Measurements from ENCODE around the gene DGKI. TPM values are rescaled to one million over a fixed set of nuclear protein-coding genes. Genes with fewer than 3 reads are reported as not detected.

DGKI gene
- total RNA-seq, 4 donors from 2014 or later = 45.1 to 71.0 (median 48.7) TPM

DNA sequence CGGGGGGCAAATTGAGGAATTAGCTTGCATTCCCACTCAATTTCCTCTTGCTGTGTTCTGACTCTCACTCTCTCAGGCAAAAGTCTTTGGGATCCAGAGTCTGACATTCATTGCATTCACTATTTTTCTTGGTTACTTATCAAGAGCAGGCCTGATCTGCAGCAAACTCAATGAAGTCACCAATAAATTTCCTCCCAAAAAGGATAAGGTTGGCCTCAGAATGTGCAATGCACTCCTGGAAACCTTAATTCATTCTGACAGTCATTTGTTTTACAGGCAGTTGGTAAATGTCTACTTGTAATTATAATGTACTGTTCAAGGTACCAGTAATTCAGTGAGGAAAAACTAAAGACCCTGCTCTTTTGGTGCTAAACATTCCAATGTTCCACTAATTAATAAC lies 6.3 kb upstream of the DGKI start:
- no peaks in the 10 kb centered on the region for H3K36me3 ChIP-seq
- no peak for TF ChIP-seq POLR2A (IDR thresholded peaks at IDR 0.05)
- TF ChIP-seq, protein P1, sequence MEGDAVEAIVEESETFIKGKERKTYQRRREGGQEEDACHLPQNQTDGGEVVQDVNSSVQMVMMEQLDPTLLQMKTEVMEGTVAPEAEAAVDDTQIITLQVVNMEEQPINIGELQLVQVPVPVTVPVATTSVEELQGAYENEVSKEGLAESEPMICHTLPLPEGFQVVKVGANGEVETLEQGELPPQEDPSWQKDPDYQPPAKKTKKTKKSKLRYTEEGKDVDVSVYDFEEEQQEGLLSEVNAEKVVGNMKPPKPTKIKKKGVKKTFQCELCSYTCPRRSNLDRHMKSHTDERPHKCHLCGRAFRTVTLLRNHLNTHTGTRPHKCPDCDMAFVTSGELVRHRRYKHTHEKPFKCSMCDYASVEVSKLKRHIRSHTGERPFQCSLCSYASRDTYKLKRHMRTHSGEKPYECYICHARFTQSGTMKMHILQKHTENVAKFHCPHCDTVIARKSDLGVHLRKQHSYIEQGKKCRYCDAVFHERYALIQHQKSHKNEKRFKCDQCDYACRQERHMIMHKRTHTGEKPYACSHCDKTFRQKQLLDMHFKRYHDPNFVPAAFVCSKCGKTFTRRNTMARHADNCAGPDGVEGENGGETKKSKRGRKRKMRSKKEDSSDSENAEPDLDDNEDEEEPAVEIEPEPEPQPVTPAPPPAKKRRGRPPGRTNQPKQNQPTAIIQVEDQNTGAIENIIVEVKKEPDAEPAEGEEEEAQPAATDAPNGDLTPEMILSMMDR (IDR thresholded peaks at IDR 0.05) = no peak

DNA sequence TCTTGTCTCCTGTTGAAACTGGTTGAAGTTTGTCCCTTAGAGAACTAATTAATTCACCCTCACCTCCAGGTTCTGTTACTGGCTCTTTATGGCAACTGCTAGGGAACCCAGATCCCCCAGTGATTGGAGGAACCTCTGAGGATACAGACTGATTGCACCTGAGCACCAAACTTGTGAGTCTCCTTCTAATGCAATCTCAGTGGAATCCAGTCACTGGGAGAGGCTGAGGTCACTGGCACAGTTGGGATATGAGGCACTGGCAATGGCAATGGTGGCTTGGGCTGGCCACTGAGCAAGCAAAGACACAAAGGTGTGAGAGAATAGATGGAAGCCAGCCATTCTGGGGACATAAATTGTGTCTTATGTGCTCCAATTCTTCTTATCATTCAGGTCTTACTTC lies 5.3 kb upstream of the DGKI start:
- no peak for DNase-seq
- no peak overlapping the region for H3K4me3 ChIP-seq (replicated peaks in 1 of 3)
- H3K4me1 ChIP-seq = peaks cover 0 to 3% of the 10 kb centered on the region in 2 donors
- intact Hi-C loops (cut with DNase I) = no loop called here
- no peaks in the 10 kb centered on the region for H3K36me3 ChIP-seq
- H3K27me3 ChIP-seq = no peaks in the 10 kb centered on the region
- TF ChIP-seq, protein P1 (IDR thresholded peaks at IDR 0.05) = no peak
- no peak for TF ChIP-seq POLR2A (IDR thresholded peaks at IDR 0.05)
- H3K27ac ChIP-seq = no peak overlapping the region
- no peaks in the 10 kb centered on the region for H3K9me3 ChIP-seq

More for the DNA sequence above, 6.3 kb upstream of the DGKI start:
- Histone ChIP-seq H3K4me1 (no peaks in the 10 kb centered on the region), H3K27ac (no peak overlapping the region), H3K4me3 (replicated peaks in 1 of 3) (no peak overlapping the region), H3K9me3 (no peaks in the 10 kb centered on the region), H3K27me3 (no peaks in the 10 kb centered on the region)
- DNase-seq = no peak
- intact Hi-C loops (cut with DNase I) = no loop called here
- WGBS, 2 donors = 90 to 95% methylated on average over 1 of the region's 1 CpG

DNA sequence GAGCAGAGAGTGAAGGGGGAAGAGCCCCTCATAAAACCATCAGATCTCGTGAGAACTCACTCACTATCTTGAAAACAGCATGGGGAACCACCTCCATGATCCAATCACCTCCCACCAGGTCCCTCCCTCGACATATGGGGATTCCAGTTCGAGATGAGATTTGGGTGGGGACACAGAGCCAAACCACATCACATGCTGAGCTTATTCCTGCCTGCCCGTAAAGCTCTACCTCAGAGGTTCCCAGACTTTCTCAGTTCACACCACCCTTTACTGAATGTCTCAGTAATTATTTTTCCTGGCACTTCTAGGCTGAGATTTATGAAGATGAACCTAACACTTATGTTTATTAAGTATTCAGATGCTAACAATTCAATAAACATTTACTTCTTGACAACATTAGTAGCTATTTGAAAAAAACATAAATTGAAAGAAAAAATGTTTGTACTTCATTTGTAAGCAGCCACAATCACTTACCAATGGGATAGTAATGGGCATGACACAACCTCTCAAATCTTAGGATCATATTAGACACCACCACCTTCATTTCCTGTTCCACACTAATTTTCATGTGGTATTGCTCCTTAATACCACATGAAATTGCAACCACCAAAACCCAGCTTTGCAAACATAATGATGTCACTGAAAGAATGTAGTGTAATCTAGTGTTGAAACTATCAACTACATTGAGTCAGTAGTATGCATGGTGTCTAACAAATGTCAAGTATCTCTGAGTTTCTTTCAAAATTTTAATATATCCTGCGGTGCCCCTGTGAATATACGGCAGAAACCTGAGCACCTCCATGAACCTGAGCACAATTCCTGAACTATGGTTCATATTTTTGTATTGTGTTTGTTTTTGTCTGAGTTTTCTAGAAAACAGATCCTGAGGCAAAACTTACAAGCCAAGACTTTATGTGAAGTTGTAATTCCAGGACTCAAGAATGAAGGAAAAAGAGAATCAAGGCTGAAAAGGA lies 4.5 kb upstream of the DGKI start:
- Histone ChIP-seq H3K36me3 (no peaks in the 10 kb centered on the region), H3K4me3 (replicated peaks in 1 of 3) (no peak overlapping the region), H3K4me1 (peaks cover 0 to 6% of the 10 kb centered on the region in 2 donors), H3K9me3 (no peaks in the 10 kb centered on the region), H3K27me3 (no peaks in the 10 kb centered on the region), H3K27ac (peak overlapping the region in 1 of 3 donors; percentile 13)
- TF ChIP-seq POLR2A (IDR thresholded peaks at IDR 0.05) = no peak
- TF ChIP-seq, protein P1 (IDR thresholded peaks at IDR 0.05) = no peak
- 92 to 94% methylated on average over 6 of the region's 6 CpGs for WGBS, 2 donors
- intact Hi-C loops (cut with DNase I) = no loop called here
- no peak for DNase-seq

DNA sequence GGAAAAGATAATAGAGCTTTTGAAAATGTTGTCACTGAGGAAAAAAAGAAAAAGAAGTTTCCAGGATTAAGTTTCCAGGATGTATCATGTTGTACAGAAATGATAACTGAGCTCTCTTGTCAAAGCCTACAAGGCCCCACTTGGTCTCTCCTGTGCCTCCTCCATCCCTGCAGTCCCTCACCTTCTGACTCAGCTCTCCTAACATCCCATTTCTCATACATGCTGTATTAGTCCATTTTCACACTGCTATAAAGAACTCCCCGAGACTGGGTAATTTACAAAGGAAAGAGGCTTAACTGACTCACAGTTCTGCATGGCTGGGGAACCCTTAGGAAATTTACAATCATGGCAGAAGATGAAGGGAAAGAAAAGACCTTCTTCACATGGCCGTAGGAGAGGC lies 3.8 kb upstream of the DGKI start:
- Histone ChIP-seq H3K27ac (no peak overlapping the region), H3K4me3 (replicated peaks in 1 of 3) (no peak overlapping the region), H3K27me3 (no peaks in the 10 kb centered on the region), H3K4me1 (peaks cover 0 to 6% of the 10 kb centered on the region in 2 donors), H3K36me3 (no peaks in the 10 kb centered on the region), H3K9me3 (no peaks in the 10 kb centered on the region)
- no peak for DNase-seq
- intact Hi-C loops (cut with DNase I) = no loop called here
- TF ChIP-seq POLR2A (IDR thresholded peaks at IDR 0.05) = no peak
- TF ChIP-seq, protein P1 (IDR thresholded peaks at IDR 0.05) = no peak
- 49 to 77% methylated on average over 2 of the region's 2 CpGs for WGBS, 2 donors

DNA sequence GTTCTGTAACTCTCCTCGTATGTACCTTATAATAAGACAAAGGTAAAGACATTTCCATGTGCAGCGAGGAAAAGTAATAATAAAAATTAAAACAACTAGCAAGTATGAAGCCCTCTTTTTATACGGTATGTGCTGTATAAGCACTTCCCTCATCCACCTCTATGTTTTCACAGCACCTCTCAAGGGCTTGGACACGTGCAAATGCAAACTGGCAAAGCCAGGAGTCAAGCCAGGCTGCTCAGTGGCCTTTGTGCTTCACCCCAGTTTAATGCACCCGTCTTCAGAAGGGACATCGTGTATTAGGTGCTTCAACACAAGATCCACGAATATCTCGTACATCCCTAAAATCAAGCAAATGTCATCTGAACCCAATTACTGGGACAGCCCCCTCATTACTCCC lies 1.3 kb upstream of the DGKI start:
- Histone ChIP-seq H3K27ac (peak overlapping the region; percentile 15 to 61 (median 48)), H3K4me1 (peaks cover 0 to 6% of the 10 kb centered on the region in 2 donors), H3K27me3 (no peaks in the 10 kb centered on the region), H3K9me3 (no peaks in the 10 kb centered on the region), H3K4me3 (replicated peaks in 1 of 3) (peak overlapping the region in 1 of 3 donors; percentile 34), H3K36me3 (no peaks in the 10 kb centered on the region)
- peak; percentile 75 to 79 for DNase-seq
- 31 to 45% methylated on average over 8 of the region's 8 CpGs for WGBS, 2 donors
- intact Hi-C loops (cut with DNase I) = no loop called here
- TF ChIP-seq, protein P1 (IDR thresholded peaks at IDR 0.05) = no peak
- TF ChIP-seq POLR2A (IDR thresholded peaks at IDR 0.05) = peak in 1 of 2 donors; percentile 40

Data from thyroid gland (tissue), 4 donors.